Measurements from ENCODE around the gene MTR.
A peak's percentile ranks its signal among the peaks of the same experiment; 100 is the strongest.

The MTR gene

GRCh38 chr1:236808005-236808404, 12.9 kb downstream of the MTR start:
- DNase-seq = no peak
- no peak overlapping the region for H4K91ac ChIP-seq (ENCODE audit: low read length)
- H3K23ac ChIP-seq (ENCODE audit: low read length in 2 of 2) = no peak overlapping the region
- no peak overlapping the region for H2AK5ac ChIP-seq (ENCODE audit: low read length, severe bottlenecking)
- no peak overlapping the region for H2AFZ ChIP-seq (ENCODE audit: low read depth, low read length)
- no peak overlapping the region for H4K8ac ChIP-seq (ENCODE audit: low read length)
- H3K18ac ChIP-seq (ENCODE audit: low read depth in 1 of 2, low read length in 2 of 2) = no peak overlapping the region
- 95% methylated on average over 2 of the region's 2 CpGs for WGBS
- H3K27me3 ChIP-seq (ENCODE audit: control insufficient read depth in 1 of 2, insufficient read depth in 1 of 2, low read length in 2 of 2) = no peaks in the 10 kb centered on the region
- peaks cover 35% of the 10 kb centered on the region for H3K79me1 ChIP-seq (replicated peaks; ENCODE audit: low read length, poor library complexity, severe bottlenecking)
- no peak overlapping the region for H2BK15ac ChIP-seq (ENCODE audit: low read depth, poor library complexity, severe bottlenecking)
- H2BK120ac ChIP-seq (ENCODE audit: low read depth, low read length) = no peak overlapping the region
- H3K27ac ChIP-seq (ENCODE audit: low read length, poor library complexity, severe bottlenecking) = no peak overlapping the region
- H3K4me3 ChIP-seq (ENCODE audit: insufficient read depth in 1 of 2, low read depth in 1 of 2, low read length in 2 of 2) = no peak overlapping the region
- no peak overlapping the region for H3K4ac ChIP-seq (ENCODE audit: low read depth in 1 of 2, low read length in 2 of 2)
- H2BK5ac ChIP-seq (ENCODE audit: low read depth, low read length, poor library complexity, severe bottlenecking) = no peak overlapping the region
- H3K14ac ChIP-seq (ENCODE audit: low read length in 2 of 2) = no peak overlapping the region
- H3K4me2 ChIP-seq (ENCODE audit: low read length, poor library complexity, severe bottlenecking) = no peak overlapping the region
- no peaks in the 10 kb centered on the region for H3K9me3 ChIP-seq (ENCODE audit: control insufficient read depth, low read length)
- no peak overlapping the region for H2BK12ac ChIP-seq (ENCODE audit: low read length in 2 of 2)
- no peaks in the 10 kb centered on the region for H3K4me1 ChIP-seq (ENCODE audit: control insufficient read depth, insufficient read depth, low read depth, low read length)
- peaks cover 7 to 80% of the 10 kb centered on the region in 2 experiments for H3K36me3 ChIP-seq (ENCODE audit: control insufficient read depth in 1 of 2, insufficient read depth in 2 of 2, low read depth in 1 of 2, low read length in 2 of 2)
- H3K9ac ChIP-seq (ENCODE audit: low read length) = no peak overlapping the region

- no peak overlapping the region for H3K9ac ChIP-seq (ENCODE audit: low read length)
- H3K9me3 ChIP-seq (ENCODE audit: control insufficient read depth, low read length) = no peaks in the 10 kb centered on the region
- H3K4ac ChIP-seq (ENCODE audit: low read depth in 1 of 2, low read length in 2 of 2) = no peak overlapping the region
- H3K23ac ChIP-seq (ENCODE audit: low read length in 2 of 2) = no peak overlapping the region
- peak; percentile 42 for DNase-seq
- no peak overlapping the region for H2BK15ac ChIP-seq (ENCODE audit: low read depth, poor library complexity, severe bottlenecking)
- H2BK120ac ChIP-seq (ENCODE audit: low read depth, low read length) = no peak overlapping the region
- H2AK5ac ChIP-seq (ENCODE audit: low read length, severe bottlenecking) = no peak overlapping the region
- no peak overlapping the region for H3K4me2 ChIP-seq (ENCODE audit: low read length, poor library complexity, severe bottlenecking)
- no peak overlapping the region for H4K91ac ChIP-seq (ENCODE audit: low read length)
- H3K36me3 ChIP-seq (ENCODE audit: control insufficient read depth in 1 of 2, insufficient read depth in 2 of 2, low read depth in 1 of 2, low read length in 2 of 2) = peaks cover 7 to 83% of the 10 kb centered on the region in 2 experiments
- H2BK5ac ChIP-seq (ENCODE audit: low read depth, low read length, poor library complexity, severe bottlenecking) = no peak overlapping the region
- H4K8ac ChIP-seq (ENCODE audit: low read length) = no peak overlapping the region
- H3K79me1 ChIP-seq (replicated peaks; ENCODE audit: low read length, poor library complexity, severe bottlenecking) = peaks cover 30% of the 10 kb centered on the region
- no peak overlapping the region for H3K27ac ChIP-seq (ENCODE audit: low read length, poor library complexity, severe bottlenecking)
- WGBS = 90% methylated on average over 7 of the region's 8 CpGs
- H2AFZ ChIP-seq (ENCODE audit: low read depth, low read length) = no peak overlapping the region
- H3K18ac ChIP-seq (ENCODE audit: low read depth in 1 of 2, low read length in 2 of 2) = no peak overlapping the region
- H3K14ac ChIP-seq (ENCODE audit: low read length in 2 of 2) = no peak overlapping the region
- no peak overlapping the region for H3K4me3 ChIP-seq (ENCODE audit: insufficient read depth in 1 of 2, low read depth in 1 of 2, low read length in 2 of 2)
- no peaks in the 10 kb centered on the region for H3K27me3 ChIP-seq (ENCODE audit: control insufficient read depth in 1 of 2, insufficient read depth in 1 of 2, low read length in 2 of 2)
- H2BK12ac ChIP-seq (ENCODE audit: low read length in 2 of 2) = no peak overlapping the region
- H3K4me1 ChIP-seq (ENCODE audit: control insufficient read depth, insufficient read depth, low read depth, low read length) = no peaks in the 10 kb centered on the region
Observed at GRCh38 chr1:236808564-236809130, 13.6 kb downstream of the MTR start.

GRCh38 chr1:236809148-236809547, 14.1 kb downstream of the MTR start:
- WGBS = 100% methylated on average over 1 of the region's 1 CpG
- H3K4me2 ChIP-seq (ENCODE audit: low read length, poor library complexity, severe bottlenecking) = no peak overlapping the region

GRCh38 chr1:236810018-236810417, 14.9 kb downstream of the MTR start:
- Histone ChIP-seq H2AFZ (ENCODE audit: low read depth, low read length) (no peak overlapping the region), H2BK15ac (ENCODE audit: low read depth, poor library complexity, severe bottlenecking) (no peak overlapping the region), H3K4me3 (ENCODE audit: insufficient read depth in 1 of 2, low read depth in 1 of 2, low read length in 2 of 2) (no peak overlapping the region), H2BK12ac (ENCODE audit: low read length in 2 of 2) (no peak overlapping the region), H2AK5ac (ENCODE audit: low read length, severe bottlenecking) (no peak overlapping the region), H3K4me2 (ENCODE audit: low read length, poor library complexity, severe bottlenecking) (no peak overlapping the region), H4K8ac (ENCODE audit: low read length) (no peak overlapping the region), H3K36me3 (ENCODE audit: control insufficient read depth in 1 of 2, insufficient read depth in 2 of 2, low read depth in 1 of 2, low read length in 2 of 2) (peaks cover 7 to 91% of the 10 kb centered on the region in 2 experiments), H3K4ac (ENCODE audit: low read depth in 1 of 2, low read length in 2 of 2) (no peak overlapping the region), H2BK5ac (ENCODE audit: low read depth, low read length, poor library complexity, severe bottlenecking) (no peak overlapping the region), H3K27me3 (ENCODE audit: control insufficient read depth in 1 of 2, insufficient read depth in 1 of 2, low read length in 2 of 2) (no peaks in the 10 kb centered on the region), H3K18ac (ENCODE audit: low read depth in 1 of 2, low read length in 2 of 2) (no peak overlapping the region), H3K4me1 (ENCODE audit: control insufficient read depth, insufficient read depth, low read depth, low read length) (no peaks in the 10 kb centered on the region), H4K91ac (ENCODE audit: low read length) (no peak overlapping the region), H3K14ac (ENCODE audit: low read length in 2 of 2) (no peak overlapping the region), H2BK120ac (ENCODE audit: low read depth, low read length) (no peak overlapping the region), H3K9me3 (ENCODE audit: control insufficient read depth, low read length) (no peaks in the 10 kb centered on the region), H3K79me1 (replicated peaks; ENCODE audit: low read length, poor library complexity, severe bottlenecking) (peaks cover 25% of the 10 kb centered on the region), H3K27ac (ENCODE audit: low read length, poor library complexity, severe bottlenecking) (no peak overlapping the region), H3K9ac (ENCODE audit: low read length) (no peak overlapping the region), H3K23ac (ENCODE audit: low read length in 2 of 2) (no peak overlapping the region)
- WGBS = 100% methylated on average over 3 of the region's 3 CpGs
- DNase-seq = no peak

More at GRCh38 chr1:236809148-236809547, 14.1 kb downstream of the MTR start:
- no peak overlapping the region for H3K14ac ChIP-seq (ENCODE audit: low read length in 2 of 2)
- no peaks in the 10 kb centered on the region for H3K4me1 ChIP-seq (ENCODE audit: control insufficient read depth, insufficient read depth, low read depth, low read length)
- H3K27me3 ChIP-seq (ENCODE audit: control insufficient read depth in 1 of 2, insufficient read depth in 1 of 2, low read length in 2 of 2) = no peaks in the 10 kb centered on the region
- H3K18ac ChIP-seq (ENCODE audit: low read depth in 1 of 2, low read length in 2 of 2) = no peak overlapping the region
- H4K91ac ChIP-seq (ENCODE audit: low read length) = no peak overlapping the region
- no peak overlapping the region for H3K9ac ChIP-seq (ENCODE audit: low read length)
- H4K8ac ChIP-seq (ENCODE audit: low read length) = no peak overlapping the region
- H3K4me3 ChIP-seq (ENCODE audit: insufficient read depth in 1 of 2, low read depth in 1 of 2, low read length in 2 of 2) = no peak overlapping the region
- no peak overlapping the region for H2AFZ ChIP-seq (ENCODE audit: low read depth, low read length)
- no peak for DNase-seq
- no peak overlapping the region for H3K27ac ChIP-seq (ENCODE audit: low read length, poor library complexity, severe bottlenecking)
- H3K9me3 ChIP-seq (ENCODE audit: control insufficient read depth, low read length) = no peaks in the 10 kb centered on the region
- H2AK5ac ChIP-seq (ENCODE audit: low read length, severe bottlenecking) = no peak overlapping the region
- peaks cover 7 to 83% of the 10 kb centered on the region in 2 experiments for H3K36me3 ChIP-seq (ENCODE audit: control insufficient read depth in 1 of 2, insufficient read depth in 2 of 2, low read depth in 1 of 2, low read length in 2 of 2)
- H2BK15ac ChIP-seq (ENCODE audit: low read depth, poor library complexity, severe bottlenecking) = no peak overlapping the region
- no peak overlapping the region for H2BK12ac ChIP-seq (ENCODE audit: low read length in 2 of 2)
- no peak overlapping the region for H3K4ac ChIP-seq (ENCODE audit: low read depth in 1 of 2, low read length in 2 of 2)
- no peak overlapping the region for H3K23ac ChIP-seq (ENCODE audit: low read length in 2 of 2)
- H3K79me1 ChIP-seq (replicated peaks; ENCODE audit: low read length, poor library complexity, severe bottlenecking) = peaks cover 27% of the 10 kb centered on the region
- no peak overlapping the region for H2BK120ac ChIP-seq (ENCODE audit: low read depth, low read length)
- no peak overlapping the region for H2BK5ac ChIP-seq (ENCODE audit: low read depth, low read length, poor library complexity, severe bottlenecking)

Measured in mesenchymal stem cell (in vitro differentiated cells and primary cell).